GM23248 (cell line): ENCODE measurements around the gene GATA5. TPM values are rescaled to one million over a fixed set of nuclear protein-coding genes. Genes with fewer than 3 reads are reported as not detected.

Experiments
- DNase-seq: peaks from one replicate; pipeline ENCODE4 v3.0.0-alpha.2; 2015
- H2AFZ ChIP-seq: fragments of 200-600 bp; sonication (generic); 2 replicates; pipeline ENCODE4 v1.6.1; 2016; ENCODE audit warnings: antibody characterized with exemption
- H3F3A ChIP-seq: fragments of 200-600 bp; sonication (generic); 2 replicates; pipeline ENCODE4 v1.6.1; 2016; ENCODE audit warnings: mild to moderate bottlenecking, antibody characterized with exemption, mixed run types; ENCODE audit not compliant: insufficient read depth
- H3K27ac ChIP-seq: fragments of 200-600 bp; sonication (generic); 2 replicates; pipeline ENCODE4 v1.5.1; 2016; ENCODE audit warnings: mild to moderate bottlenecking
- H3K27me3 ChIP-seq: fragments of 200-600 bp; sonication (generic); replicated peaks from 2 replicates; pipeline ENCODE4 v1.6.1; 2016; ENCODE audit warnings: mild to moderate bottlenecking; ENCODE audit not compliant: insufficient read depth
- H3K36me3 ChIP-seq: fragments of 200-600 bp; sonication (generic); 2 replicates; pipeline ENCODE4 v1.6.1; 2016; ENCODE audit warnings: low read depth, mild to moderate bottlenecking
- H3K4me1 ChIP-seq: fragments of 200-600 bp; sonication (generic); 2 replicates; pipeline ENCODE4 v1.6.1; 2016; ENCODE audit warnings: mild to moderate bottlenecking; ENCODE audit not compliant: insufficient read depth
- H3K4me2 ChIP-seq: fragments of 200-600 bp; sonication (generic); one replicate; pipeline ENCODE4 v1.6.1; 2016; ENCODE audit warnings: mild to moderate bottlenecking; ENCODE audit not compliant: unreplicated experiment
- H3K4me3 ChIP-seq: fragments of 200-600 bp; sonication (generic); 2 replicates; pipeline ENCODE4 v1.5.1; 2016; ENCODE audit warnings: mild to moderate bottlenecking
- H3K79me2 ChIP-seq: fragments of 200-600 bp; sonication (generic); 2 replicates; pipeline ENCODE4 v1.6.1; 2016; ENCODE audit warnings: mild to moderate bottlenecking; ENCODE audit not compliant: insufficient read depth
- H3K9ac ChIP-seq: fragments of 200-600 bp; sonication (generic); 2 replicates; pipeline ENCODE4 v1.6.1; 2016; ENCODE audit warnings: mild to moderate bottlenecking
- H3K9me2 ChIP-seq: fragments of 200-600 bp; sonication (generic); 2 replicates; pipeline ENCODE4 v1.6.1; 2016; ENCODE audit warnings: mixed run types, mild to moderate bottlenecking, moderate library complexity; ENCODE audit not compliant: insufficient read depth
- H3K9me3 ChIP-seq: fragments of 200-600 bp; sonication (generic); one replicate; pipeline ENCODE4 v1.6.1; 2017; ENCODE audit warnings: low read depth
- H4K20me1 ChIP-seq: fragments of 200-600 bp; sonication (generic); 2 replicates; pipeline ENCODE4 v1.6.0; 2016; ENCODE audit not compliant: insufficient read depth
- EZH2 ChIP-seq: fragments of 200-600 bp; sonication (generic); IDR thresholded peaks from 2 replicates; pipeline ENCODE4 v1.6.1; 2018; ENCODE audit warnings: antibody characterized with exemption, mild to moderate bottlenecking; ENCODE audit not compliant: insufficient read depth, poor library complexity, severe bottlenecking
- EZH2phosphoT487 ChIP-seq: fragments of 200-600 bp; sonication (generic); IDR thresholded peaks from 2 replicates; pipeline ENCODE4 v1.6.1; 2018; ENCODE audit warnings: antibody characterized with exemption, moderate library complexity, mild to moderate bottlenecking, low read depth; ENCODE audit not compliant: insufficient read depth
- WGBS, 2 experiments: methylation state at CpG; one replicate each; pipeline ENCODE4 v1.1.6; 2015 to 2017; ENCODE audit warnings: low lambda C conversion rate in 2 of 2, low coverage in 1 of 2; ENCODE audit errors: missing lambda C conversion rate in 2 of 2; 5-methylcytosine and 5-hydroxymethylcytosine counted together
- in situ Hi-C: fragments of 300-500 bp; cut with MboI; formaldehyde crosslinking; loops from 2 replicates; pipeline ENCODE4 v1.15.0; 2020
- polyA plus RNA-seq: library from polyadenylated mRNA; unstranded; fragments of >200 nt; fragmentation: Nextera tagmentation; extraction: Ambion mirVana; gene quantifications from 2 replicates; pipeline ENCODE4 v1.2.1, GENCODE V29; 2016
- total RNA-seq: library from RNA; depleted of rRNA; stranded (reverse); fragments of >200 nt; shearing (Covaris generic); gene quantifications from 2 replicates; pipeline ENCODE4 v1.2.3, GENCODE V29; 2014

The GATA5 gene
- total and polyA plus RNA-seq, 2 experiments from 2014 or later, result not detected

DNA sequence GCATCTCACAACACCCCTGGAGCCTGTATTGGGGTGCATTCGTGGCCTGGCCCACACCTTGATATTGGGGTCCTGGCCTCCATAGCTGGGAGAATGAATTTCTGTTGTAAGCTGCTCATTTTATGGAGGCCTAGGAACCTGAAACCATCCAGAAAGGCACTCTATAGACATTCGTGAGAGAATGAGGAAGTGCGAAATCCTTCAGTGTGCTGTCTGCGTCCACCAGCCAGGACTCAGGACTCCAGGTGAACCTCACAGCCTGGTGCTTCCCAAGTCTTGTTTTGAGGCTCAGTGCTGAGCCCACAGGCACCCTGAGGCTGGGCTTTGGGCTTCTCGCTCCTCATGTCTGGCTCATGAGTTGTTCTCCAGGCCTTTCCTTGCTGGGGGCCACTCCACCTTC is 36.6 kb downstream of the GATA5 start:
- Histone ChIP-seq H4K20me1 (no peaks in the 10 kb centered on the region), H2AFZ (no peak overlapping the region), H3K4me2 (no peak overlapping the region), H3K27ac (no peak overlapping the region), H3K9me2 (no peaks in the 10 kb centered on the region), H3K9me3 (no peaks in the 10 kb centered on the region), H3K36me3 (no peaks in the 10 kb centered on the region), H3K9ac (no peak overlapping the region), H3K27me3 (peaks cover 29% of the 10 kb centered on the region), H3K79me2 (no peaks in the 10 kb centered on the region), H3F3A (no peaks in the 10 kb centered on the region), H3K4me1 (no peaks in the 10 kb centered on the region), H3K4me3 (no peak overlapping the region)
- TF ChIP-seq EZH2, result no peak
- no peak for TF ChIP-seq EZH2phosphoT487
- in situ Hi-C loops, result no loop called here
- WGBS, 2 experiments, result 30 to 33% methylated on average over 5 of the region's 5 CpGs
- DNase-seq, result no peak

DNA sequence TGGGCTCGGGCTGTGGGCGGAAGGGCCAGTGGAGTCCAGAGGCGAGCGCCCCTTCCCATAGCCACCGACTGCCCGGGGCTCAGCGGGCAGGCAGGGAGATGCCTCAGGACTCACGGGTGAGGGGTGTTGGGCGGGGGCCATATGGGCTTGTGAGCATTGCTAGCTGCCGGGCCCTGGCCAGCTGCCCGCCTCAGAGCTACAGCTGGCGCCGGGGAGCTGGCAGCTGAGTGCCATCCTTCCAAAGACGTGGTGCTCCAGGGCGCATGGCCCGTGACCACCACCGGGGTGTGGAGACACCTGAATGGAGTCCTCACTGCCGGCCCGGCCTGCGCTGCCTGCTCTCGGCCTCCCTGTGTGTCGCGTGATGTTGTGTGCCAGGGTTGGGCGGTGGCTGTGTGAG is 37.9 kb downstream of the GATA5 start:
- no peak overlapping the region for H2AFZ ChIP-seq
- no peaks in the 10 kb centered on the region for H3K9me2 ChIP-seq
- H3K4me3 ChIP-seq, result no peak overlapping the region
- H3K27me3 ChIP-seq, result peaks cover 31% of the 10 kb centered on the region
- no peaks in the 10 kb centered on the region for H4K20me1 ChIP-seq
- DNase-seq, result no peak
- 44 to 51% methylated on average over 23 to 24 of the region's 24 CpGs for WGBS, 2 experiments
- H3K36me3 ChIP-seq, result no peaks in the 10 kb centered on the region
- H3K9me3 ChIP-seq, result no peaks in the 10 kb centered on the region
- in situ Hi-C loops, result no loop called here
- TF ChIP-seq EZH2 (no peak), EZH2phosphoT487 (no peak)
- no peaks in the 10 kb centered on the region for H3K79me2 ChIP-seq
- no peaks in the 10 kb centered on the region for H3K4me1 ChIP-seq
- no peak overlapping the region for H3K4me2 ChIP-seq
- no peak overlapping the region for H3K9ac ChIP-seq
- no peak overlapping the region for H3K27ac ChIP-seq
- H3F3A ChIP-seq, result no peaks in the 10 kb centered on the region

DNA sequence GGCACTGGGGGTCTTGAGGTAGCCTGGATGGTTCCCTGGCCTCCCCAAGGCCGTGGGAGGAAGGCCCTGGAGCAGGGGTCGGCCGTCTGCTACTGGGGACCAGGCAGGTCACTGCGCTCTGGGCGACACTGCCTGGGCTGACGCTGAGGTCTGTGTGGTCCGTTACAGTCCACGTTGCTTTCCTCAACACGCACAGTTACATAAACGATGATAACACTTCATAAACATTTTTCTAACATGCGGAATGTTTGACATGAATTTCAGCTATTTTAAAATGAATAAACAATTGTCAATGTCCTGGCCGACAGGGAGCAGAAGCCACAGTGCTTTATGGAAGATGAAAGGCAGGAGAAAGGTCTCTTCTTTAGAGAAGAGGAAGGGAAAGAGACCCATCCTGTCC is 38.3 kb downstream of the GATA5 start:
- H3K9ac ChIP-seq, result no peak overlapping the region
- no peak for DNase-seq
- no peaks in the 10 kb centered on the region for H3K4me1 ChIP-seq
- no peaks in the 10 kb centered on the region for H4K20me1 ChIP-seq
- no peaks in the 10 kb centered on the region for H3K79me2 ChIP-seq
- in situ Hi-C loops, result no loop called here
- no peaks in the 10 kb centered on the region for H3K36me3 ChIP-seq
- no peak overlapping the region for H2AFZ ChIP-seq
- H3K9me2 ChIP-seq, result no peaks in the 10 kb centered on the region
- H3K27ac ChIP-seq, result no peak overlapping the region
- no peaks in the 10 kb centered on the region for H3F3A ChIP-seq
- TF ChIP-seq EZH2phosphoT487, result no peak
- H3K4me2 ChIP-seq, result no peak overlapping the region
- peaks cover 32% of the 10 kb centered on the region for H3K27me3 ChIP-seq
- H3K9me3 ChIP-seq, result no peaks in the 10 kb centered on the region
- no peak overlapping the region for H3K4me3 ChIP-seq
- WGBS, 2 experiments, result 48 to 52% methylated on average over 12 of the region's 12 CpGs

DNA sequence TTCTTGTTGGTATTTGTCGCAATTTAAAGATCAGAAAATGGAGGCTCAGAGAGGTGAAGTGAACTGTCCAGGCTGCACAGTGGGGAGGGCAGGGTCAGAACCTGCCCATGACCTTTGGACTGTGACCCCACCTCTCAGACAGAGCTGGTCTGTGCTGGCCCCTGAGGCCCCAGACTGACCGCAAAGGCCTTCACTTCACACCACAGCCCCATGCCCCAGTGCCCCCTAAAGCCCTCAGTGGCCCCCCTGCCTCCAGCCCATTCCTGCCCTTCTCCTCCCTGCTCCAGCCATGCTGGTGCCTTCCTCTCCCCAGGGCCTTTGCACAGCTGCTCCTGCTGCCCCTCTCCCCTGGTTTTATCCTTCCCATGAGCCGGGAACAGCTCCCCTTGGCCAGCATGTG is 39.1 kb downstream of the GATA5 start:
- TF ChIP-seq EZH2phosphoT487 (no peak), EZH2 (no peak)
- Histone ChIP-seq H3K9ac (no peak overlapping the region), H4K20me1 (no peaks in the 10 kb centered on the region), H3F3A (no peaks in the 10 kb centered on the region), H3K27ac (no peak overlapping the region), H3K27me3 (peaks cover 36% of the 10 kb centered on the region), H3K79me2 (no peaks in the 10 kb centered on the region), H3K9me3 (no peaks in the 10 kb centered on the region), H3K9me2 (no peaks in the 10 kb centered on the region), H2AFZ (no peak overlapping the region), H3K4me1 (no peaks in the 10 kb centered on the region), H3K36me3 (no peaks in the 10 kb centered on the region), H3K4me3 (no peak overlapping the region), H3K4me2 (no peak overlapping the region)
- 41 to 43% methylated on average over 3 of the region's 3 CpGs for WGBS, 2 experiments
- no peak for DNase-seq
- in situ Hi-C loops, result no loop called here
